Thymus (tissue), 11 donors: Measurements from ENCODE around the gene PITPNM2. TPM values are rescaled to one million over a fixed set of nuclear protein-coding genes. Genes with fewer than 3 reads are reported as not detected.

ENCODE experiments used
- DNase-seq, 9 donors: peaks; one replicate each; pipeline ENCODE4 v3.0.0-alpha.2; 2013; ENCODE audit warnings: low spot score in 9 of 9, low read depth in 6 of 9, missing footprints in 1 of 9
- H3K27ac ChIP-seq, 2 donors: one replicate each; pipeline ENCODE4 v1.5.1; 2013; ENCODE audit warnings: control low read depth in 1 of 2, low read depth in 1 of 2, low read length in 1 of 2, mild to moderate bottlenecking in 1 of 2, moderate library complexity in 1 of 2
- H3K27me3 ChIP-seq, 2 donors: one replicate each; pipeline ENCODE4 v1.5.1; 2013; ENCODE audit warnings: low read length in 1 of 2; ENCODE audit not compliant: control insufficient read depth in 2 of 2, insufficient read depth in 1 of 2
- H3K36me3 ChIP-seq, 2 donors: one replicate each; pipeline ENCODE4 v1.5.1; 2013; ENCODE audit warnings: low read length in 1 of 2, mild to moderate bottlenecking in 1 of 2, moderate library complexity in 1 of 2; ENCODE audit not compliant: control insufficient read depth in 2 of 2, insufficient read depth in 2 of 2
- H3K4me1 ChIP-seq, 2 donors: one replicate each; pipeline ENCODE4 v1.5.1; 2013; ENCODE audit warnings: low read length in 2 of 2; ENCODE audit not compliant: control insufficient read depth in 2 of 2, insufficient read depth in 2 of 2
- H3K4me3 ChIP-seq, 2 donors: one replicate each; pipeline ENCODE4 v1.5.1; 2013; ENCODE audit warnings: low read length in 2 of 2, control low read depth in 1 of 2, mild to moderate bottlenecking in 1 of 2
- H3K9me3 ChIP-seq, 2 donors: one replicate each; pipeline ENCODE4 v1.5.1; 2013; ENCODE audit warnings: low read length in 1 of 2, mild to moderate bottlenecking in 1 of 2; ENCODE audit not compliant: control insufficient read depth in 2 of 2, insufficient read depth in 1 of 2
- WGBS: extraction: QIAGEN DNeasy Blood & Tissue Kit; methylation state at CpG from one replicate; pipeline ENCODE4 v1.1.7; 2013; 5-methylcytosine and 5-hydroxymethylcytosine counted together
- polyA plus RNA-seq: library from polyadenylated mRNA; stranded (reverse); fragments of 200-250 nt; gene quantifications from one replicate; pipeline ENCODE4 v1.2.3, GENCODE V29; 2013
- total RNA-seq: library from RNA; stranded (reverse); fragments of 120-200 nt; gene quantifications from one replicate; pipeline ENCODE4 v1.2.4, GENCODE V29; 2013
- donor health status: healthy.

The PITPNM2 gene
- total and polyA plus RNA-seq, 2 donors: 55.9 to 56.8 TPM

GRCh38 chr12:123141615-123142517 lies 9.0 kb downstream of the PITPNM2 start:
- Histone ChIP-seq H3K4me1 (peaks cover 34 to 92% of the 10 kb centered on the region in 2 donors), H3K27ac (peak overlapping the region; percentile 55 to 98), H3K36me3 (peaks cover 22 to 85% of the 10 kb centered on the region in 2 donors), H3K27me3 (no peaks in the 10 kb centered on the region), H3K4me3 (peak overlapping the region; percentile 42 to 47), H3K9me3 (peaks cover 0 to 7% of the 10 kb centered on the region in 2 donors)
- DNase-seq: no peak
- 73% methylated on average over 15 of the region's 15 CpGs for WGBS

GRCh38 chr12:123140676-123141614 lies 9.9 kb downstream of the PITPNM2 start:
- peaks cover 33 to 92% of the 10 kb centered on the region in 2 donors for H3K4me1 ChIP-seq
- peak in 1 of 9 donors; percentile 51 for DNase-seq
- no peaks in the 10 kb centered on the region for H3K27me3 ChIP-seq
- WGBS: 90% methylated on average over 6 of the region's 6 CpGs
- peaks cover 24 to 85% of the 10 kb centered on the region in 2 donors for H3K36me3 ChIP-seq
- peak overlapping the region; percentile 6 to 47 for H3K4me3 ChIP-seq
- peak overlapping the region; percentile 94 to 98 for H3K27ac ChIP-seq
- peaks cover 0 to 9% of the 10 kb centered on the region in 2 donors for H3K9me3 ChIP-seq

- 49% methylated on average over 6 of the region's 6 CpGs for WGBS
- peak in 1 of 9 donors; percentile 60 for DNase-seq
- no peaks in the 10 kb centered on the region for H3K27me3 ChIP-seq
- H3K9me3 ChIP-seq: peaks cover 0 to 15% of the 10 kb centered on the region in 2 donors
- H3K4me3 ChIP-seq: peak overlapping the region; percentile 6 to 41
- H3K4me1 ChIP-seq: peaks cover 31 to 93% of the 10 kb centered on the region in 2 donors
- peaks cover 20 to 83% of the 10 kb centered on the region in 2 donors for H3K36me3 ChIP-seq
- peak overlapping the region; percentile 94 to 98 for H3K27ac ChIP-seq
These were observed 10.8 kb downstream of the PITPNM2 start for GRCh38 chr12:123139926-123140675.

- 97% methylated on average over 8 of the region's 8 CpGs for WGBS
- Histone ChIP-seq H3K27ac (peak overlapping the region; percentile 68 to 96), H3K9me3 (peaks cover 0 to 19% of the 10 kb centered on the region in 2 donors), H3K4me3 (peak overlapping the region in 1 of 2 donors; percentile 37), H3K36me3 (peaks cover 18 to 69% of the 10 kb centered on the region in 2 donors), H3K27me3 (no peaks in the 10 kb centered on the region), H3K4me1 (peaks cover 48 to 94% of the 10 kb centered on the region in 2 donors)
- no peak for DNase-seq
These were observed 15.2 kb downstream of the PITPNM2 start for GRCh38 chr12:123135688-123136087.

- Histone ChIP-seq H3K36me3 (peaks cover 15 to 66% of the 10 kb centered on the region in 2 donors), H3K4me3 (peak overlapping the region in 1 of 2 donors; percentile 37), H3K9me3 (peaks cover 0 to 25% of the 10 kb centered on the region in 2 donors), H3K27ac (peak overlapping the region; percentile 89 to 96), H3K27me3 (no peaks in the 10 kb centered on the region), H3K4me1 (peaks cover 46 to 94% of the 10 kb centered on the region in 2 donors)
- DNase-seq: peak in 2 of 9 donors; percentile 72 to 86
- 31% methylated on average over 6 of the region's 6 CpGs for WGBS
These were observed 16.1 kb downstream of the PITPNM2 start for GRCh38 chr12:123134826-123135225.

GRCh38 chr12:123134271-123134671 lies 16.6 kb downstream of the PITPNM2 start:
- WGBS: 96% methylated on average over 9 of the region's 9 CpGs
- Histone ChIP-seq H3K9me3 (peaks cover 0 to 26% of the 10 kb centered on the region in 2 donors), H3K36me3 (peaks cover 15 to 63% of the 10 kb centered on the region in 2 donors), H3K27ac (peak overlapping the region; percentile 89 to 96), H3K4me1 (peaks cover 46 to 94% of the 10 kb centered on the region in 2 donors), H3K27me3 (no peaks in the 10 kb centered on the region), H3K4me3 (peak overlapping the region in 1 of 2 donors; percentile 37)
- DNase-seq: no peak

- Histone ChIP-seq H3K27me3 (no peaks in the 10 kb centered on the region), H3K4me3 (no peak overlapping the region), H3K27ac (peak overlapping the region; percentile 62 to 96), H3K36me3 (peaks cover 15 to 60% of the 10 kb centered on the region in 2 donors), H3K9me3 (peaks cover 0 to 20% of the 10 kb centered on the region in 2 donors), H3K4me1 (peaks cover 48 to 94% of the 10 kb centered on the region in 2 donors)
- WGBS: 97% methylated on average over 9 of the region's 9 CpGs
- DNase-seq: no peak
These were observed 17.2 kb downstream of the PITPNM2 start for GRCh38 chr12:123133701-123134100.

GRCh38 chr12:123132951-123133619 lies 17.8 kb downstream of the PITPNM2 start:
- H3K9me3 ChIP-seq: peaks cover 0 to 20% of the 10 kb centered on the region in 2 donors
- H3K4me3 ChIP-seq: no peak overlapping the region
- H3K4me1 ChIP-seq: peaks cover 52 to 97% of the 10 kb centered on the region in 2 donors
- H3K27ac ChIP-seq: peak overlapping the region; percentile 38 to 96
- H3K27me3 ChIP-seq: no peaks in the 10 kb centered on the region
- peaks cover 14 to 53% of the 10 kb centered on the region in 2 donors for H3K36me3 ChIP-seq
- 68% methylated on average over 3 of the region's 3 CpGs for WGBS
- DNase-seq: peak in 1 of 9 donors; percentile 46
